OCI-LY1 (cell line): ENCODE data around the gene ANO2.

Experiments used
- CTCF ChIP-seq: fragments of 200-600 bp; sonication (generic), shearing (Covaris generic); IDR thresholded peaks from 2 replicates; pipeline ENCODE4 v1.5.1; 2017; ENCODE audit warnings: mild to moderate bottlenecking, antibody characterized with exemption, low read length, moderate library complexity, mixed read lengths
- EZH2 ChIP-seq: fragments of 200-600 bp; sonication (generic), shearing (Covaris generic); IDR thresholded peaks from 2 replicates; pipeline ENCODE4 v1.8.0; 2017; ENCODE audit warnings: borderline replicate concordance, mixed run types, mild to moderate bottlenecking, antibody characterized with exemption, low read length, moderate library complexity, mixed read lengths

- TF ChIP-seq CTCF (peak; percentile 21; the same call in 1 of the 2 replicates), EZH2 (no peak)
Measured at GRCh38 chr12:5889381-5890047, 55.5 kb downstream of the ANO2 start.
